ENCODE measurements around the gene PANK1. TPM values are rescaled to one million over a fixed set of nuclear protein-coding genes. Genes with fewer than 3 reads are reported as not detected.

Gene PANK1
- total RNA-seq, 1 donor from 2014 or later, result 7.9 TPM

DNA sequence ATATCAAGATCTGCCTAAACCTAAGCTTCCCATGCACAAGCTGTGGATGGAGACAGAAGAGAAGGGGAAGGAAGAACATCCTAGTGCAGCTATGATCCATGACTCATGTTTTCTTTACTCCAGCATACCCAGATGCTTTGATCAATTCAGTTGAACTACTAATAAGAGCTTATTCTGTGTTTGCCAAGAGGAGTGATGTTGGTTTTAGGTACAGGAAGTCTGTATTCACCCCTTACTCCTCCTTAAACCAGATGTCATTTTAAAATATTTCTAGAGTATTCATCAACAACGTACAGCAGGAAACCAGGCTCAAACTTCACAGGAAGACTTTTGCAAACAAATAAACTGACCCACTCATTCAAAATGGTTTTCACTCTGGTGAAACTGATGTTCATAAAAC, 29.2 kb downstream of the PANK1 start:
- Mint-ChIP-seq H3K4me1 (ENCODE audit: low read depth, unreplicated experiment) (peaks cover 4% of the 10 kb centered on the region), H3K27ac (ENCODE audit: unreplicated experiment) (no peak overlapping the region), H3K36me3 (ENCODE audit: low read depth, unreplicated experiment) (peaks cover 5% of the 10 kb centered on the region), H3K9me3 (ENCODE audit: unreplicated experiment) (peaks cover 8% of the 10 kb centered on the region), H3K4me3 (ENCODE audit: unreplicated experiment) (no peak overlapping the region), H3K27me3 (ENCODE audit: low read depth, unreplicated experiment) (no peaks in the 10 kb centered on the region)
- Histone ChIP-seq H3K4me1 (ENCODE audit: insufficient read depth, low read length) (no peaks in the 10 kb centered on the region), H3K27me3 (ENCODE audit: insufficient read depth, low read length) (no peaks in the 10 kb centered on the region), H3K27ac (ENCODE audit: low read depth, low read length) (no peak overlapping the region), H3K79me2 (ENCODE audit: insufficient read depth, low read length) (peaks cover 3% of the 10 kb centered on the region), H4K20me1 (ENCODE audit: insufficient read depth, low read length) (peaks cover 3% of the 10 kb centered on the region), H3K36me3 (ENCODE audit: insufficient read depth, low read length) (no peaks in the 10 kb centered on the region), H2AFZ (ENCODE audit: low read depth, low read length) (no peak overlapping the region), H3K9me3 (ENCODE audit: insufficient read depth, low read depth, low read length) (no peaks in the 10 kb centered on the region), H3K4me2 (ENCODE audit: low read length) (no peak overlapping the region), H3K9ac (ENCODE audit: low read length) (no peak overlapping the region), H3K4me3 (ENCODE audit: insufficient read depth, low read depth, low read length) (no peak overlapping the region)
- DNase-seq (ENCODE audit: low read depth), result peak; percentile 22
- TF ChIP-seq, protein P1, sequence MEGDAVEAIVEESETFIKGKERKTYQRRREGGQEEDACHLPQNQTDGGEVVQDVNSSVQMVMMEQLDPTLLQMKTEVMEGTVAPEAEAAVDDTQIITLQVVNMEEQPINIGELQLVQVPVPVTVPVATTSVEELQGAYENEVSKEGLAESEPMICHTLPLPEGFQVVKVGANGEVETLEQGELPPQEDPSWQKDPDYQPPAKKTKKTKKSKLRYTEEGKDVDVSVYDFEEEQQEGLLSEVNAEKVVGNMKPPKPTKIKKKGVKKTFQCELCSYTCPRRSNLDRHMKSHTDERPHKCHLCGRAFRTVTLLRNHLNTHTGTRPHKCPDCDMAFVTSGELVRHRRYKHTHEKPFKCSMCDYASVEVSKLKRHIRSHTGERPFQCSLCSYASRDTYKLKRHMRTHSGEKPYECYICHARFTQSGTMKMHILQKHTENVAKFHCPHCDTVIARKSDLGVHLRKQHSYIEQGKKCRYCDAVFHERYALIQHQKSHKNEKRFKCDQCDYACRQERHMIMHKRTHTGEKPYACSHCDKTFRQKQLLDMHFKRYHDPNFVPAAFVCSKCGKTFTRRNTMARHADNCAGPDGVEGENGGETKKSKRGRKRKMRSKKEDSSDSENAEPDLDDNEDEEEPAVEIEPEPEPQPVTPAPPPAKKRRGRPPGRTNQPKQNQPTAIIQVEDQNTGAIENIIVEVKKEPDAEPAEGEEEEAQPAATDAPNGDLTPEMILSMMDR (IDR thresholded peaks at IDR 0.05; ENCODE audit: insufficient read depth, low read depth, low read length), result no peak
- no peak for TF ChIP-seq EZH2 (IDR thresholded peaks at IDR 0.05; ENCODE audit: insufficient read depth, low read length)
- FAIRE-seq, result peak; percentile 29

DNA sequence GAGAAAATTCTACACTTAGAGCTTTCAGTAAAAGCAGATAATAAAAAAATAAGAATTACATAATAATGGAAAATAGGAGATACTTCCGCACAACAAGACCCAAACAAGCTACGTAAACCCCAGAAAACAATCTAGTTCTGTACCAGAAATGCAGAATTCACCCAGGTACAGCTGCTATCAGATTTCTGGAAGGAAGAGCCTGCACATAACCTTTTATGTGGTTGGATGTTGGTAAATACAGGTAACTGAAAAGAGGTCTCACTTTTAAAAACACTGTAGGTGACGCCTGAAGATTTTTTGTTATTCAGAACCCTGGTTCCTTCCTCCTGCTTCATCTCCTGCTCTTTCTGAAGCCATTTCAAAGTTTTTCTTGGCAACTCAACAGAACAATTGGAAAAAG, 29.9 kb downstream of the PANK1 start:
- Histone ChIP-seq H3K9me3 (ENCODE audit: insufficient read depth, low read depth, low read length) (no peaks in the 10 kb centered on the region), H3K4me1 (ENCODE audit: insufficient read depth, low read length) (no peaks in the 10 kb centered on the region), H3K79me2 (ENCODE audit: insufficient read depth, low read length) (peaks cover 3% of the 10 kb centered on the region), H3K4me3 (ENCODE audit: insufficient read depth, low read depth, low read length) (no peak overlapping the region), H3K27me3 (ENCODE audit: insufficient read depth, low read length) (no peaks in the 10 kb centered on the region), H3K27ac (ENCODE audit: low read depth, low read length) (no peak overlapping the region), H3K4me2 (ENCODE audit: low read length) (no peak overlapping the region), H3K36me3 (ENCODE audit: insufficient read depth, low read length) (no peaks in the 10 kb centered on the region), H4K20me1 (ENCODE audit: insufficient read depth, low read length) (peaks cover 3% of the 10 kb centered on the region), H2AFZ (ENCODE audit: low read depth, low read length) (no peak overlapping the region), H3K9ac (ENCODE audit: low read length) (no peak overlapping the region)
- peaks cover 4% of the 10 kb centered on the region for H3K4me1 Mint-ChIP-seq (ENCODE audit: low read depth, unreplicated experiment)
- FAIRE-seq (no peak), DNase-seq (ENCODE audit: low read depth) (no peak)
- no peaks in the 10 kb centered on the region for H3K36me3 Mint-ChIP-seq (ENCODE audit: low read depth, unreplicated experiment)
- TF ChIP-seq, protein P1 (IDR thresholded peaks at IDR 0.05; ENCODE audit: insufficient read depth, low read depth, low read length), result no peak
- TF ChIP-seq EZH2 (IDR thresholded peaks at IDR 0.05; ENCODE audit: insufficient read depth, low read length), result no peak
- H3K27me3 Mint-ChIP-seq (ENCODE audit: low read depth, unreplicated experiment), result no peaks in the 10 kb centered on the region
- no peak overlapping the region for H3K4me3 Mint-ChIP-seq (ENCODE audit: unreplicated experiment)
- no peak overlapping the region for H3K27ac Mint-ChIP-seq (ENCODE audit: unreplicated experiment)
- H3K9me3 Mint-ChIP-seq (ENCODE audit: unreplicated experiment), result peaks cover 3% of the 10 kb centered on the region

DNA sequence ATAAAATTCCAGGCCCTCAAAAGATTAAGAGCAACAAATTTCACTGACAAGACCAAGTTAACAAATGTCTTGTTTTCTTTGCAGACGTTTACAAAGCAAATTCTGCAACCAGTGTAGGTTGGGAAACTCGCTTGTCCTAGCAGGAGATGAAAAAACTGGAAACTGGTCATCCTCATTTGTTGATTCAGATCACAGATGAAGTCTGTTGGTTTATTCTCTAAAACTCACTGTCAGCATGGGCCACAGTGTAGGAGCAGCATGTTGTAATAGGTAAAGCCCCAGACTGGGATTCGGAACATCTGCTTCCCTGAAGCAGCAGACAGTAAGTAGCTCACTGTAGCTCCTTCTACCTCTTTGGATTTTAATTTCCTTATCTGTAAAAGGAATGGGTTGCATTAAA, 31.5 kb downstream of the PANK1 start:
- no peak overlapping the region for H3K4me2 ChIP-seq (ENCODE audit: low read length)
- peaks cover 4% of the 10 kb centered on the region for H3K4me1 Mint-ChIP-seq (ENCODE audit: low read depth, unreplicated experiment)
- no peak for FAIRE-seq
- H3K9ac ChIP-seq (ENCODE audit: low read length), result no peak overlapping the region
- no peak for DNase-seq (ENCODE audit: low read depth)
- H3K9me3 ChIP-seq (ENCODE audit: insufficient read depth, low read depth, low read length), result no peaks in the 10 kb centered on the region
- peaks cover 5% of the 10 kb centered on the region for H3K36me3 Mint-ChIP-seq (ENCODE audit: low read depth, unreplicated experiment)
- H3K27ac Mint-ChIP-seq (ENCODE audit: unreplicated experiment), result no peak overlapping the region
- TF ChIP-seq, protein P1 (IDR thresholded peaks at IDR 0.05; ENCODE audit: insufficient read depth, low read depth, low read length), result no peak
- TF ChIP-seq EZH2 (IDR thresholded peaks at IDR 0.05; ENCODE audit: insufficient read depth, low read length), result no peak
- H3K4me3 Mint-ChIP-seq (ENCODE audit: unreplicated experiment), result no peak overlapping the region
- peaks cover 3% of the 10 kb centered on the region for H3K9me3 Mint-ChIP-seq (ENCODE audit: unreplicated experiment)
- no peak overlapping the region for H2AFZ ChIP-seq (ENCODE audit: low read depth, low read length)
- no peaks in the 10 kb centered on the region for H3K4me1 ChIP-seq (ENCODE audit: insufficient read depth, low read length)
- peaks cover 3% of the 10 kb centered on the region for H4K20me1 ChIP-seq (ENCODE audit: insufficient read depth, low read length)
- H3K4me3 ChIP-seq (ENCODE audit: insufficient read depth, low read depth, low read length), result no peak overlapping the region
- H3K79me2 ChIP-seq (ENCODE audit: insufficient read depth, low read length), result peaks cover 3% of the 10 kb centered on the region
- peaks cover 7% of the 10 kb centered on the region for H3K36me3 ChIP-seq (ENCODE audit: insufficient read depth, low read length)
- H3K27ac ChIP-seq (ENCODE audit: low read depth, low read length), result no peak overlapping the region
- no peaks in the 10 kb centered on the region for H3K27me3 Mint-ChIP-seq (ENCODE audit: low read depth, unreplicated experiment)
- no peaks in the 10 kb centered on the region for H3K27me3 ChIP-seq (ENCODE audit: insufficient read depth, low read length)
